ENCODE results near the gene CLC. TPM values are rescaled to one million over a fixed set of nuclear protein-coding genes. Genes with fewer than 3 reads are reported as not detected.
"Not testable (repeated sequence)": the region's sequence is repeated elsewhere in the genome, so short reads cannot be mapped to it uniquely, and the experiment has no call there.

Gene CLC
- not detected for total RNA-seq
- polyA plus RNA-seq, result 0.84 TPM

DNA sequence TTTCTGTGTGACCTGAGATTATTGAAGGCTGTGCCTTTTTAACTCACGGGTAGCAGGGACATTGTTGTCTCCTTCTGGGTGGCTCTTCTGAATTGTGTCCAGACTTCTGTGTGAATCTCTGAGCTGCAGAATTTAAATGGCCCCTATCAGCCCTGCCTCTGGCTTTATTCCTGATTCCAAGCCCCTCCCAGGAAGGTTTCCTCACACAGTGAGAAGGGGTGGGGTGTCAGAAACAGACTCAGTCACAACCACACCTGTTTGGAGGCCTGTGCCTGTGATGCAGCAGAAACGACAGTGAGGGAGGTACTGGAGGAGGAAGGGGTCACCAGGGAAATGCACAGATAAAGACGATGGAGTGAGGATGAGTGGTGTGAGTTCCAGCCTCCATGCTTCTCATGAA lies at the start of gene CLC:
Gene CLC (minus strand): TSS at position 139 of the 400 bp plus-strand sequence. CDS start 77 bp downstream, at position 62.
- no peak within 1 kb of the TSS for H3K27ac ChIP-seq (ENCODE audit: low read depth, low read length)
- H3K9me3 ChIP-seq (ENCODE audit: low read length), result no peaks in the 10 kb centered on the region
- H3K27me3 ChIP-seq (ENCODE audit: insufficient read depth, low read length, poor library complexity, severe bottlenecking), result no peaks in the 10 kb centered on the region
- CTCF ChIA-PET, result no interaction called here
- peaks cover 12% of the 10 kb centered on the region for H3K4me1 ChIP-seq (ENCODE audit: insufficient read depth, low read length)
- Mint-ChIP-seq H3K27me3 (peaks cover 13 to 32% of the 10 kb centered on the region in 2 donors), H3K4me1 (peaks cover 0 to 15% (median 2%) of the 10 kb centered on the region in 3 donors), H3K4me3 (peak within 1 kb of the TSS in 1 of 7 donors; percentile 37), H3K9me3 (no peaks in the 10 kb centered on the region), H3K36me3 (no peaks in the 10 kb centered on the region), H3K27ac (peak within 1 kb of the TSS in 1 of 8 donors; percentile 37)
- DNase-seq, result no peak
- H3K4me3 ChIP-seq (ENCODE audit: low read length), result no peak within 1 kb of the TSS
- no peaks in the 10 kb centered on the region for H3K36me3 ChIP-seq (ENCODE audit: insufficient read depth, low read length)
- POLR2A ChIA-PET, result no interaction called here

DNA sequence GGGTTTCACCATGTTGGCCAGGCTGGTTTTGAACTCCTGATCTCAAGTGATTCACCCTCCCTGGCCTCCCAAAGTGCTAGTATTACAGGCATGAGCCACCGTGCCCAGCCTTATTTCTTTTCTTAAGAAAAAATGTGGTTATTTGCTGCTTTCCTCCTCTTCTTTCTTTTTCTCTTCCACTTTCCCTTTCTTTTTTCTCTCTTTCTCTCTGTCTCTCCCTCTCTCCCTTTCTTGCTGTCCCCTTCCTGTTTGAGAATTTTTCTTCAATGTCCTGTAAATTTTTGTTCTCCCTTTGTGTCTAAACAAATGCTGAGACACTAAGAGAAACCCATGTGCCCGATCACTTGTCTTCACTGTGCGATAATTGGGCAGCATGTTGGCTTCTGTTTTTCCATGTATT lies 43.1 kb upstream of the CLC start:
- H3K4me1 ChIP-seq (ENCODE audit: insufficient read depth, low read length), result no peaks in the 10 kb centered on the region
- no peak overlapping the region for H3K4me3 Mint-ChIP-seq
- CTCF ChIA-PET, result interaction anchor here (1.2 kb wide), 1 partner anchor 12 kb away, joined by 7 read pairs; no protein-coding TSS in a partner anchor
- H3K36me3 ChIP-seq (ENCODE audit: insufficient read depth, low read length), result no peaks in the 10 kb centered on the region
- H3K36me3 Mint-ChIP-seq, result no peaks in the 10 kb centered on the region
- peaks cover 6% of the 10 kb centered on the region for H3K27me3 ChIP-seq (ENCODE audit: insufficient read depth, low read length, poor library complexity, severe bottlenecking)
- H3K27ac Mint-ChIP-seq, result no peak overlapping the region
- H3K4me1 Mint-ChIP-seq, result peaks cover 0 to 5% (median 0%) of the 10 kb centered on the region in 3 donors
- H3K9me3 ChIP-seq (ENCODE audit: low read length), result no peaks in the 10 kb centered on the region
- H3K4me3 ChIP-seq (ENCODE audit: low read length), result no peak overlapping the region
- H3K9me3 Mint-ChIP-seq, result peaks cover 0 to 1% (median 0%) of the 10 kb centered on the region in 5 donors
- POLR2A ChIA-PET, result no interaction called here
- H3K27me3 Mint-ChIP-seq, result peaks cover 28 to 48% of the 10 kb centered on the region in 2 donors
- DNase-seq, result no peak
- H3K27ac ChIP-seq (ENCODE audit: low read depth, low read length), result no peak overlapping the region

- Mint-ChIP-seq H3K36me3 (no peaks in the 10 kb centered on the region), H3K27ac (no peak within 1 kb of the TSS), H3K4me1 (peaks cover 0 to 5% (median 0%) of the 10 kb centered on the region in 3 donors), H3K4me3 (no peak within 1 kb of the TSS), H3K9me3 (no peaks in the 10 kb centered on the region), H3K27me3 (peaks cover 18 to 27% of the 10 kb centered on the region in 2 donors)
- POLR2A ChIA-PET, result no interaction called here
- Histone ChIP-seq H3K27me3 (ENCODE audit: insufficient read depth, low read length, poor library complexity, severe bottlenecking) (peaks cover 3% of the 10 kb centered on the region), H3K36me3 (ENCODE audit: insufficient read depth, low read length) (no peaks in the 10 kb centered on the region), H3K27ac (ENCODE audit: low read depth, low read length) (no peak within 1 kb of the TSS), H3K9me3 (ENCODE audit: low read length) (no peaks in the 10 kb centered on the region), H3K4me3 (ENCODE audit: low read length) (no peak within 1 kb of the TSS), H3K4me1 (ENCODE audit: insufficient read depth, low read length) (no peaks in the 10 kb centered on the region)
- DNase-seq, result no peak
- CTCF ChIA-PET, result no interaction called here
Measured at GRCh38 chr19:39778763-39779162, 40.9 kb upstream of the CLC start, which contains the start of gene LEUTX. Gene LEUTX, plus strand, starts transcription at chr19:39778854. Its CDS starts 67 bp downstream, at chr19:39778921.

- H3K9me3 ChIP-seq (ENCODE audit: low read length), result no peaks in the 10 kb centered on the region
- POLR2A ChIA-PET, result no interaction called here
- H3K36me3 Mint-ChIP-seq, result no peaks in the 10 kb centered on the region
- peaks cover 0 to 11% (median 5%) of the 10 kb centered on the region in 5 donors for H3K9me3 Mint-ChIP-seq
- no peak overlapping the region for H3K4me3 Mint-ChIP-seq
- no peak for DNase-seq
- H3K27ac Mint-ChIP-seq, result peak overlapping the region in 1 of 8 donors; percentile 11
- no peaks in the 10 kb centered on the region for H3K36me3 ChIP-seq (ENCODE audit: insufficient read depth, low read length)
- no peak overlapping the region for H3K4me3 ChIP-seq (ENCODE audit: low read length)
- CTCF ChIA-PET, result interaction anchor here (0.9 to 1.8 kb wide), 5 partner anchors 24 to 217 kb away, joined by 3 to 9 read pairs (median 4); no protein-coding TSS in a partner anchor
- H3K4me1 ChIP-seq (ENCODE audit: insufficient read depth, low read length), result no peaks in the 10 kb centered on the region
- H3K27me3 ChIP-seq (ENCODE audit: insufficient read depth, low read length, poor library complexity, severe bottlenecking), result no peaks in the 10 kb centered on the region
- H3K27me3 Mint-ChIP-seq, result peaks cover 9 to 36% of the 10 kb centered on the region in 2 donors
- H3K27ac ChIP-seq (ENCODE audit: low read depth, low read length), result no peak overlapping the region
- H3K4me1 Mint-ChIP-seq, result peaks cover 0 to 2% (median 0%) of the 10 kb centered on the region in 3 donors
Measured at GRCh38 chr19:39768786-39769185, 31.0 kb upstream of the CLC start.

- Histone ChIP-seq H3K36me3 (ENCODE audit: insufficient read depth, low read length) (no peaks in the 10 kb centered on the region), H3K27ac (ENCODE audit: low read depth, low read length) (no peak overlapping the region), H3K4me1 (ENCODE audit: insufficient read depth, low read length) (no peaks in the 10 kb centered on the region), H3K9me3 (ENCODE audit: low read length) (no peaks in the 10 kb centered on the region), H3K27me3 (ENCODE audit: insufficient read depth, low read length, poor library complexity, severe bottlenecking) (no peaks in the 10 kb centered on the region), H3K4me3 (ENCODE audit: low read length) (no peak overlapping the region)
- DNase-seq, result no peak
- Mint-ChIP-seq H3K36me3 (no peaks in the 10 kb centered on the region), H3K27me3 (peaks cover 11 to 38% of the 10 kb centered on the region in 2 donors), H3K4me3 (no peak overlapping the region), H3K9me3 (peaks cover 0 to 11% (median 5%) of the 10 kb centered on the region in 5 donors), H3K4me1 (peaks cover 0 to 2% (median 0%) of the 10 kb centered on the region in 3 donors), H3K27ac (no peak overlapping the region)
- ChIA-PET CTCF (interaction anchor here (1.2 to 1.7 kb wide), 4 partner anchors 17 to 217 kb away, joined by 4 to 9 read pairs (median 4); no protein-coding TSS in a partner anchor), POLR2A (no interaction called here)
Measured at GRCh38 chr19:39768334-39768733, 30.5 kb upstream of the CLC start.

DNA sequence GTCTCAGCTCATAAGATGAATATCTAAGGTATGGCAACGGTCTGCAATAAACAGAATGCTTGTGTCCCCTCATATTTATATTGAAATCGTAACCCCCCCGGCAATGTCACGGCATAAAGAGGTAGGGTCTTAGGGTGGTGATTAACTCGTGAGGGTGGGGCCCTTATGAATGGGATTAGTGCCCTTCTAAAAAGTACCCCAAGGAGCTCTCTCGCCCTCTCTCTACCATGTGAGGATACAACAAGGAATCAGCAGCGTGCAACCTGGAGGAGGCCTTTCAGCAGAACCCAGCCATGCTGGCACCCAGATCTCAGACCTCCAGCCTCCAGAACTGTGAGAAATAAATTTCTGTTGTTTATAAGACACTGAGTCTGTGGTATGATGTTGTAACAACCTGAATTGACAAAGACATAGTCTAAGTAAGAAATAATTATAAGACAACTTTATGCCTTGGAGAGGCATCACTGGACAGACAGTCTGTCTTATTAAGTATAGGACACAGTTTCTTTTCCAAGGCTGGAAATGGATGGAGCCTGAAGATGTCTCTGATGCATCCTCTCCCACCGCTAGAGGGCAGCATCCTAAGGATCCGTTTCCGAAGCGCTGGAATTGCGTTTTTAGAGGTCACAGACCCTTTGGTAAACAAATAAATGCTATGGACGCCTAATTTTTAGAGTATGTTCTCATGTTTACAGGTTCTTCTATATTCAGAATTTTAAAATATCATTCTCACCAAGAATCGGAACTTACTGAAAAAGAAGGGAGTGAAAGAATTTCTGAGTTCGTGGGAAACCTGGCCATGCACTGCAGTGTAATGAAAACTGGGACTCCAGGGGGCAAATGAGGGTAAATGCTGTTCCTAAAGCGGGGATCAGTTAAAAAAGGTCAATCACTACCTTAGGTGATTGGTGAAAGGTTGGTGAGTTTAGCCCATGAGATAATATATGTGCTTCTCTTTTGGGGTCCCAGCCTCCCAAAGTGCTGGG lies 27.6 kb upstream of the CLC start:
- H3K27me3 ChIP-seq (ENCODE audit: insufficient read depth, low read length, poor library complexity, severe bottlenecking), result no peaks in the 10 kb centered on the region
- no peaks in the 10 kb centered on the region for H3K4me1 ChIP-seq (ENCODE audit: insufficient read depth, low read length)
- no peaks in the 10 kb centered on the region for H3K36me3 ChIP-seq (ENCODE audit: insufficient read depth, low read length)
- ChIA-PET POLR2A (no interaction called here), CTCF (interaction anchor here (0.7 to 1.4 kb wide), 4 partner anchors 9 to 205 kb away, joined by 3 to 4 read pairs (median 4); partner anchors contain the start of gene FBL)
- no peak overlapping the region for H3K4me3 Mint-ChIP-seq
- H3K27me3 Mint-ChIP-seq, result peaks cover 6 to 28% of the 10 kb centered on the region in 2 donors
- H3K4me1 Mint-ChIP-seq, result peaks cover 0 to 2% (median 0%) of the 10 kb centered on the region in 3 donors
- no peak overlapping the region for H3K27ac ChIP-seq (ENCODE audit: low read depth, low read length)
- no peaks in the 10 kb centered on the region for H3K36me3 Mint-ChIP-seq
- H3K9me3 Mint-ChIP-seq, result peaks cover 0 to 11% (median 5%) of the 10 kb centered on the region in 5 donors
- peak; percentile 11 to 53 (median 18) for DNase-seq
- H3K9me3 ChIP-seq (ENCODE audit: low read length), result no peaks in the 10 kb centered on the region
- no peak overlapping the region for H3K27ac Mint-ChIP-seq
- no peak overlapping the region for H3K4me3 ChIP-seq (ENCODE audit: low read length)

DNA sequence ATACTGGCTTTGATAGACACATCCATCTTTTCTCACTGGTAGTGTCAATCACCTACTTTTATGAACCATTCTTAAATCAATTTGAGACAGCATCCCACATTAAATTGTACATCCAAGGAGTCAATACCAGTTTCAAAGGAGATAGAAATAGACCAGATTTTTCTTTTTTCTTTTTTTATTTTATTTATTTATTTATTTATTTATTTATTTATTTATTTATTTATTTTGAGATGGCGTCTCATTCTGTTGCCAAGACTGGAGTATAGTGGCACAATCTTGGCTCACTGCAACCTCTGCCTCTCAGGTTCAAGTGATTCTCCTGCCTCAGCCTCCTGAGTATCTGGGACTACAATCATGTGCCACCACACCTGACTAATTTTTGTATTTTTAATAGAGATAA lies 24.0 kb upstream of the CLC start:
- peaks cover 0 to 11% (median 5%) of the 10 kb centered on the region in 5 donors for H3K9me3 Mint-ChIP-seq
- CTCF ChIA-PET; H3K36me3 Mint-ChIP-seq; H3K27ac Mint-ChIP-seq; H3K27ac ChIP-seq (ENCODE audit: low read depth, low read length); H3K9me3 ChIP-seq (ENCODE audit: low read length); H3K4me1 Mint-ChIP-seq; POLR2A ChIA-PET; H3K36me3 ChIP-seq (ENCODE audit: insufficient read depth, low read length); H3K4me1 ChIP-seq (ENCODE audit: insufficient read depth, low read length); DNase-seq; H3K4me3 Mint-ChIP-seq; H3K4me3 ChIP-seq (ENCODE audit: low read length); H3K27me3 ChIP-seq (ENCODE audit: insufficient read depth, low read length, poor library complexity, severe bottlenecking): not testable (repeated sequence)
- H3K27me3 Mint-ChIP-seq, result peaks cover 14 to 46% of the 10 kb centered on the region in 2 donors

All from CD8-positive, alpha-beta memory T cell (primary cell).